Measurements from ENCODE around the gene ZNF462. TPM values are rescaled to one million over a fixed set of nuclear protein-coding genes. Genes with fewer than 3 reads are reported as not detected.

The ZNF462 gene
- total RNA-seq, 2 donors from 2014 or later, result 41.4 to 54.4 TPM

DNA sequence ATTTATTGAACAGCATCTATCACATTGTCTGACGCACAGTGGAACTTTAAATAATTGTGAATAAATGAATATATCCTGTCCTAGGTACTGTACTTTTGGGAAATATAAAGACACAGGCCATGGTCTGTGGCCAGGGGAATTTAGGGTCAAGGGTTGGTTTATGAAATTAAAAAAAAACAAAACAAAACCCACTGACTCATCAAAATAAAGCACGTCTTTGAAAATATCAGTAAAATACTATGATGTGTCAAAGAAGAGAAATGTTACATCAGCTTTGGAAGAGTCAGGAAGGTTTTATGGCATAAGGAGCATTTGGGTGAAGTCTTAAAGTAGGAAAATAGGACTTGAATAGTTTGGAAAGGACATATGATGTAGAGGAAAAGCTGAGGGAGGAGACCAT is 70.5 kb downstream of the ZNF462 start:
- TF ChIP-seq POLR2A (IDR thresholded peaks at IDR 0.05) (no peak), CTCF (IDR thresholded peaks at IDR 0.05) (no peak), POLR2AphosphoS5 (IDR thresholded peaks at IDR 0.05) (no peak)
- H3K4me3 ChIP-seq, result no peak overlapping the region
- H3K36me3 ChIP-seq, result no peaks in the 10 kb centered on the region
- DNase-seq (ENCODE audit: low spot score), result no peak
- no peaks in the 10 kb centered on the region for H3K9me3 ChIP-seq
- H3K4me1 ChIP-seq (replicated peaks), result no peaks in the 10 kb centered on the region
- H3K27me3 ChIP-seq (replicated peaks; ENCODE audit: insufficient read depth), result no peaks in the 10 kb centered on the region
- 92% methylated on average over 2 of the region's 2 CpGs for WGBS
- intact Hi-C loops (cut with DNase I), result no loop called here
- no peak overlapping the region for H3K27ac ChIP-seq

GRCh38 chr9:106934442-106935238 is 71.7 kb downstream of the ZNF462 start:
- no peak overlapping the region for H3K4me3 ChIP-seq
- peaks cover 0 to 2% of the 10 kb centered on the region in 2 donors for H3K36me3 ChIP-seq
- intact Hi-C loops (cut with DNase I), result no loop called here
- no peak overlapping the region for H3K27ac ChIP-seq
- DNase-seq (ENCODE audit: low spot score), result no peak
- TF ChIP-seq POLR2A (IDR thresholded peaks at IDR 0.05) (no peak), POLR2AphosphoS5 (IDR thresholded peaks at IDR 0.05) (no peak), CTCF (IDR thresholded peaks at IDR 0.05) (no peak)
- no peaks in the 10 kb centered on the region for H3K27me3 ChIP-seq (replicated peaks; ENCODE audit: insufficient read depth)
- no peaks in the 10 kb centered on the region for H3K4me1 ChIP-seq (replicated peaks)
- 70% methylated on average over 5 of the region's 5 CpGs for WGBS
- no peaks in the 10 kb centered on the region for H3K9me3 ChIP-seq

DNA sequence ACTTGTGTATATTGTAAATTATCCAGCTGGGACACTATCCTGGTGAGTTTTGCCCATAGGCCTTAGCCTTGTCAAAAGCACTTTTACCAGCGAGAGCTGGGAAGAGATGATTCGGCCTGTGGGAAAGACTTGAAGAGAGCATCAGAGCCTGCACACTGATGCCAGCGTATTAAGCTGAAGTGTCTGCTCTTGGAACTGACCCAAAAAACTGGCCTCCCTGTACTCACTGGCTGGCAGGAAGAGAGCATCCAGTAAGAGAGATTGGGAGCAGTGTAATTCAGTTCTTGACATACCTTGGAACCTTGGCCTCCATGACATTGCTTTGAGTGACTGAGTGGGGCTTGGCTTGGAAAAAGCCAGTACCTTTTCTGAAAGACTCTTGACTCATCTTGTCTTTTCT is 73.7 kb downstream of the ZNF462 start:
- H3K27me3 ChIP-seq (replicated peaks; ENCODE audit: insufficient read depth), result no peaks in the 10 kb centered on the region
- no peak for DNase-seq (ENCODE audit: low spot score)
- peaks cover 0 to 3% of the 10 kb centered on the region in 2 donors for H3K36me3 ChIP-seq
- no peaks in the 10 kb centered on the region for H3K9me3 ChIP-seq
- H3K4me3 ChIP-seq, result no peak overlapping the region
- no peak for TF ChIP-seq POLR2AphosphoS5 (IDR thresholded peaks at IDR 0.05)
- TF ChIP-seq CTCF (IDR thresholded peaks at IDR 0.05), result no peak
- no peak for TF ChIP-seq POLR2A (IDR thresholded peaks at IDR 0.05)
- no peak overlapping the region for H3K27ac ChIP-seq
- intact Hi-C loops (cut with DNase I), result no loop called here
- WGBS, result 93% methylated on average over 3 of the region's 3 CpGs
- H3K4me1 ChIP-seq (replicated peaks), result no peaks in the 10 kb centered on the region

DNA sequence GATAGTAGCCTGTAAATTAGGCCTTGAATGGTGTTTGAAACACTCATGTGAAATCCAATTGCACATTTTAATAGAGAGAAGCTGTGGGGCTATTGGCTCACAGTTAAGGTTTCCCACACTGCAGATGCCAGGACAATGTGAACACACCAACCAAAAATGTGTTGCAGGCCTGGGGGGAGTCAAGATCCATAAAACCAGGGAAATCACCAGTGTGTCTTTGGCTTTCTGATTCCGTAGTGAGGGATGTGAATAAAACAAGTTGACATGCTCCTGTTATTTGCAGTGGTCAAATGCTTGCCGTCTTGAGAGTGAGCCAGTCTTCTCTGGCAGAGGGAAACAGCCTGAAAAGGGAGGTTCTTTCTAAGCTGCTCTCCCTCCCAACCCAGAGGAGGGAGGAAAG is 79.0 kb downstream of the ZNF462 start:
- no peaks in the 10 kb centered on the region for H3K9me3 ChIP-seq
- no peak overlapping the region for H3K4me3 ChIP-seq
- H3K27ac ChIP-seq, result no peak overlapping the region
- no peaks in the 10 kb centered on the region for H3K27me3 ChIP-seq (replicated peaks; ENCODE audit: insufficient read depth)
- no peak for DNase-seq (ENCODE audit: low spot score)
- 61% methylated on average over 2 of the region's 2 CpGs for WGBS
- TF ChIP-seq POLR2A (IDR thresholded peaks at IDR 0.05) (no peak), CTCF (IDR thresholded peaks at IDR 0.05) (no peak), POLR2AphosphoS5 (IDR thresholded peaks at IDR 0.05) (no peak)
- H3K36me3 ChIP-seq, result peaks cover 0 to 3% of the 10 kb centered on the region in 2 donors
- no peaks in the 10 kb centered on the region for H3K4me1 ChIP-seq (replicated peaks)
- intact Hi-C loops (cut with DNase I), result no loop called here
